ENCODE measurements around the gene DPF3. TPM values are rescaled to one million over a fixed set of nuclear protein-coding genes. Genes with fewer than 3 reads are reported as not detected.

The DPF3 gene
- total and polyA plus RNA-seq, 2 donors from 2014 or later = 2.3 to 2.8 TPM

DNA sequence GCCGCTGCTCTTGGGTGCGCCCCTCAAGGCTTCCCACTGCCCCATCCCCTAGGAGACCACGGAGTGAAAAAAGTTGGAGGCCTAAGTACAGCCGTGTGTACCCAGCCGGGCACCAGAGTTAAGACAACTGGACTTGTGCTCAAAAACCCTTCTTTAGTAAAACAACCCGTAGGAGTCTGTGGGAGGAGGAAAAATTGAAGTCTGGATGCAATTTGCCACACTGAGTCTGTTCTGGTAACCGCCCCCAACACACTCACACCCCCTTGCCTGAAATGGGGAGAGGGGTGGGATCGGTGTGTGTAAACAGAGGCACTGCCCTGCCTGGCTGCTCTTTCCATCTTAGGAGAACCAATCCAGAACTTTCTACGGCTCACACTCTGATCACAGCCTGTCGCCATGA, 41.7 kb downstream of the DPF3 start:
- intact Hi-C loops (cut with DNase I) = no loop called here
- DNase-seq (no peak), FAIRE-seq (no peak)
- Histone ChIP-seq H3K9ac (ENCODE audit: low read length in 3 of 3) (no peak overlapping the region), H3K36me3 (ENCODE audit: control insufficient read depth in 2 of 3, insufficient read depth in 3 of 3, low read length in 3 of 3) (no peaks in the 10 kb centered on the region), H3K4me3 (ENCODE audit: low read length in 3 of 3) (no peak overlapping the region), H3K4me1 (ENCODE audit: control insufficient read depth in 2 of 3, insufficient read depth in 2 of 3, low read depth in 1 of 3, low read length in 3 of 3) (peaks cover 0 to 11% (median 2%) of the 10 kb centered on the region in 3 donors), H3K27me3 (ENCODE audit: control insufficient read depth, insufficient read depth, low read length) (no peaks in the 10 kb centered on the region), H3K9me3 (ENCODE audit: control insufficient read depth in 2 of 3, insufficient read depth in 1 of 3, low read length in 3 of 3) (no peaks in the 10 kb centered on the region), H3K27ac (ENCODE audit: low read depth in 2 of 2, low read length in 2 of 2) (no peak overlapping the region)
- no peak for TF ChIP-seq CTCF (IDR thresholded peaks at IDR 0.05; ENCODE audit: borderline replicate concordance, extremely low read depth, insufficient read depth)

DNA sequence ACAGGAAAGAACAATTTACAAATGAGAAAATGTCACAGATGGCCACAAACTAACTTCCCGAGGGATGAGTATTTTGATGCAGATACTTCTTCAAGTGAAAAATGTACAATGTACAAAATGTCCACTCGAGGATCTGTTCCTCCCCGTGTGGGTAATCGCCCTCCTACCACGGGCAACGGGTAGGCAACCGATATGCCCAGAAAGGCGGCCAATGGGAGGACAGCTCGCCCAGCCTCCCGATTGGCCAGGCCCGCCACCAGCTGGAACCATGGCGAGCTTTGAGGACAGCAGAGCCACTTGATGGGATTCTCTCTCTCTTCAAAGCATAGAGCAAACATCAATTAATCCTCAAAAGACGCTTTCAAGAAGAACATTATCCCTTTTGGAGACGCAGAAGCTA, 42.3 kb downstream of the DPF3 start:
- DNase-seq (no peak), FAIRE-seq (no peak)
- no peak for TF ChIP-seq CTCF (IDR thresholded peaks at IDR 0.05; ENCODE audit: borderline replicate concordance, extremely low read depth, insufficient read depth)
- peaks cover 0 to 9% (median 2%) of the 10 kb centered on the region in 3 donors for H3K4me1 ChIP-seq (ENCODE audit: control insufficient read depth in 2 of 3, insufficient read depth in 2 of 3, low read depth in 1 of 3, low read length in 3 of 3)
- H3K27ac ChIP-seq (ENCODE audit: low read depth in 2 of 2, low read length in 2 of 2) = no peak overlapping the region
- no peaks in the 10 kb centered on the region for H3K36me3 ChIP-seq (ENCODE audit: control insufficient read depth in 2 of 3, insufficient read depth in 3 of 3, low read length in 3 of 3)
- intact Hi-C loops (cut with DNase I) = no loop called here
- H3K9me3 ChIP-seq (ENCODE audit: control insufficient read depth in 2 of 3, insufficient read depth in 1 of 3, low read length in 3 of 3) = no peaks in the 10 kb centered on the region
- H3K9ac ChIP-seq (ENCODE audit: low read length in 3 of 3) = no peak overlapping the region
- H3K27me3 ChIP-seq (ENCODE audit: control insufficient read depth, insufficient read depth, low read length) = no peaks in the 10 kb centered on the region
- no peak overlapping the region for H3K4me3 ChIP-seq (ENCODE audit: low read length in 3 of 3)

DNA sequence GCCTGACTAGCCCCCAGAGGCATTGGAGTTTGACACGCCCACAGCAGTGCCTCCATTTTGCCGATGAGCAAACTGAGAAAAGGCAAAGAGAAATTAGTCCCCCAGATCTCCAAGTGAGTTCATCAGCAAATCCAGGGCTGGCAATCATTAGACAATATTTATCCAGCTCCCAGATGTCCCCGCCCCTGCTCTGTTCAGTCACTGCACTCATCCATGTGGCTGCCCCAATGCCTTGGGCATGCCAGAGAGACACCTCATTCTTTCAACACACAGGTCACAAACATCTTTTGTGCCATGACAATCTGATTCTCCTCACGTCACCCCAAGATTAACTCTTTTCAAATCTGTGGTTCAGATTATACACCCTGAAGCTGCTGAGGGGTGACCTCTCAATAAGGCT, 43.5 kb downstream of the DPF3 start:
- Histone ChIP-seq H3K27ac (ENCODE audit: low read depth in 2 of 2, low read length in 2 of 2) (no peak overlapping the region), H3K36me3 (ENCODE audit: control insufficient read depth in 2 of 3, insufficient read depth in 3 of 3, low read length in 3 of 3) (no peaks in the 10 kb centered on the region), H3K27me3 (ENCODE audit: control insufficient read depth, insufficient read depth, low read length) (no peaks in the 10 kb centered on the region), H3K9me3 (ENCODE audit: control insufficient read depth in 2 of 3, insufficient read depth in 1 of 3, low read length in 3 of 3) (no peaks in the 10 kb centered on the region), H3K9ac (ENCODE audit: low read length in 3 of 3) (no peak overlapping the region), H3K4me3 (ENCODE audit: low read length in 3 of 3) (no peak overlapping the region), H3K4me1 (ENCODE audit: control insufficient read depth in 2 of 3, insufficient read depth in 2 of 3, low read depth in 1 of 3, low read length in 3 of 3) (peaks cover 0 to 6% (median 2%) of the 10 kb centered on the region in 3 donors)
- intact Hi-C loops (cut with DNase I) = no loop called here
- FAIRE-seq = no peak
- TF ChIP-seq CTCF (IDR thresholded peaks at IDR 0.05; ENCODE audit: borderline replicate concordance, extremely low read depth, insufficient read depth) = no peak
- DNase-seq = no peak

DNA sequence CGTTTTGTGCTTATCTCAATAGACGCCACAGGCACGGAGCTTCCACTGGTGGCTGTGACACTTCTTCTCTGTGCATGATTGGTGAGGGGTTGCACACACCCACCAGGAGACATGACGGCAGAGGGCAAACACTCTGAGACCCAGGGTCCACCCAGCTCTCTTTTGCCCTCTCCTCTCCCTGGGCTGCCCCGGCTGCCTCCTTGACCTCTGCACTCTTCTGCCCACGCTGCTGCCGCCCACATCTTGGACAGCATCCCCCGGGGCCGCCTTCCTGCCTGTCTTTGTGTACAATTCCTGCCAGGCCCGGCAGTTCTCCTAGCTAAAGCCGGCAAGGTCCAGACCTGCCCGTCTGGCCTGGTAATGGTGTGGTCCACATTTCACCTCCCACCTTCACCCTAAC, 44.7 kb downstream of the DPF3 start:
- Histone ChIP-seq H3K9ac (ENCODE audit: low read length in 3 of 3) (no peak overlapping the region), H3K4me1 (ENCODE audit: control insufficient read depth in 2 of 3, insufficient read depth in 2 of 3, low read depth in 1 of 3, low read length in 3 of 3) (peaks cover 0 to 6% (median 2%) of the 10 kb centered on the region in 3 donors), H3K36me3 (ENCODE audit: control insufficient read depth in 2 of 3, insufficient read depth in 3 of 3, low read length in 3 of 3) (no peaks in the 10 kb centered on the region), H3K9me3 (ENCODE audit: control insufficient read depth in 2 of 3, insufficient read depth in 1 of 3, low read length in 3 of 3) (no peaks in the 10 kb centered on the region), H3K27ac (ENCODE audit: low read depth in 2 of 2, low read length in 2 of 2) (no peak overlapping the region), H3K4me3 (ENCODE audit: low read length in 3 of 3) (no peak overlapping the region), H3K27me3 (ENCODE audit: control insufficient read depth, insufficient read depth, low read length) (no peaks in the 10 kb centered on the region)
- FAIRE-seq (no peak), DNase-seq (no peak)
- intact Hi-C loops (cut with DNase I) = no loop called here
- TF ChIP-seq CTCF (IDR thresholded peaks at IDR 0.05; ENCODE audit: borderline replicate concordance, extremely low read depth, insufficient read depth) = no peak
